Mucosa of rectum (tissue), 2 donors: ENCODE measurements around the gene INPP5E.

ENCODE experiments used
- H3K27ac ChIP-seq, 2 donors: one replicate each; pipeline ENCODE4 v1.7.0; 2013; ENCODE audit warnings: inconsistent platforms in 2 of 2, low read depth in 2 of 2, low read length in 2 of 2
- H3K27me3 ChIP-seq, 2 donors: one replicate each; pipeline ENCODE4 v1.7.0; 2013; ENCODE audit warnings: low read length in 2 of 2; ENCODE audit not compliant: control insufficient read depth in 2 of 2, insufficient read depth in 2 of 2
- H3K36me3 ChIP-seq, 2 donors: one replicate each; pipeline ENCODE4 v1.7.0; 2013; ENCODE audit warnings: low read length in 2 of 2; ENCODE audit not compliant: control insufficient read depth in 2 of 2, insufficient read depth in 2 of 2
- H3K4me1 ChIP-seq, 2 donors: one replicate each; pipeline ENCODE4 v1.7.0; 2013; ENCODE audit warnings: low read length in 2 of 2, mild to moderate bottlenecking in 1 of 2; ENCODE audit not compliant: control insufficient read depth in 2 of 2, insufficient read depth in 2 of 2
- H3K4me3 ChIP-seq, 2 donors: one replicate each; pipeline ENCODE4 v1.7.0; 2013; ENCODE audit warnings: low read length in 2 of 2
- H3K9ac ChIP-seq, 2 donors: one replicate each; pipeline ENCODE4 v1.7.0; 2013; ENCODE audit warnings: low read length in 2 of 2, low read depth in 1 of 2, mild to moderate bottlenecking in 1 of 2
- H3K9me3 ChIP-seq, 2 donors: one replicate each; pipeline ENCODE4 v1.7.0; 2013; ENCODE audit warnings: low read length in 2 of 2; ENCODE audit not compliant: control insufficient read depth in 2 of 2
- donor health status: healthy.
- donor health status: Normal muscosa, but diverticular disease.

Gene INPP5E

GRCh38 chr9:136482793-136483588 lies 43.3 kb upstream of the INPP5E start, which contains the start of gene SEC16A:
TSS of gene SEC16A (minus strand) at chr9:136483040. CDS start at chr9:136477615, 5,425 bp downstream.
- H3K9me3 ChIP-seq: no peaks in the 10 kb centered on the region
- no peaks in the 10 kb centered on the region for H3K27me3 ChIP-seq
- peaks cover 21 to 22% of the 10 kb centered on the region in 2 donors for H3K4me1 ChIP-seq
- H3K9ac ChIP-seq: peak within 1 kb of the TSS; percentile 96 to 97
- H3K36me3 ChIP-seq: peaks cover 0 to 7% of the 10 kb centered on the region in 2 donors
- H3K27ac ChIP-seq: peak within 1 kb of the TSS; percentile 100
- peak within 1 kb of the TSS; percentile 88 to 96 for H3K4me3 ChIP-seq

- peak overlapping the region; percentile 98 to 100 for H3K27ac ChIP-seq
- peak overlapping the region; percentile 96 to 97 for H3K9ac ChIP-seq
- peak overlapping the region; percentile 88 to 96 for H3K4me3 ChIP-seq
- peaks cover 7 to 13% of the 10 kb centered on the region in 2 donors for H3K36me3 ChIP-seq
- peaks cover 21 to 22% of the 10 kb centered on the region in 2 donors for H3K4me1 ChIP-seq
- H3K9me3 ChIP-seq: no peaks in the 10 kb centered on the region
- H3K27me3 ChIP-seq: no peaks in the 10 kb centered on the region
Measured at GRCh38 chr9:136482046-136482792, 42.6 kb upstream of the INPP5E start.

GRCh38 chr9:136481558-136481957 lies 41.9 kb upstream of the INPP5E start:
- Histone ChIP-seq H3K27me3 (no peaks in the 10 kb centered on the region), H3K4me3 (peak overlapping the region; percentile 88 to 96), H3K4me1 (peaks cover 21 to 22% of the 10 kb centered on the region in 2 donors), H3K9me3 (no peaks in the 10 kb centered on the region), H3K27ac (peak overlapping the region in 1 of 2 donors; percentile 100), H3K9ac (peak overlapping the region; percentile 96 to 97), H3K36me3 (peaks cover 14 to 20% of the 10 kb centered on the region in 2 donors)

GRCh38 chr9:136476369-136477150 lies 36.9 kb upstream of the INPP5E start:
- H3K27me3 ChIP-seq: no peaks in the 10 kb centered on the region
- H3K27ac ChIP-seq: no peak overlapping the region
- no peaks in the 10 kb centered on the region for H3K9me3 ChIP-seq
- peaks cover 48 to 67% of the 10 kb centered on the region in 2 donors for H3K36me3 ChIP-seq
- H3K4me3 ChIP-seq: no peak overlapping the region
- H3K9ac ChIP-seq: no peak overlapping the region
- H3K4me1 ChIP-seq: peaks cover 3% of the 10 kb centered on the region in 2 donors

- no peak overlapping the region for H3K4me3 ChIP-seq
- peaks cover 62 to 80% of the 10 kb centered on the region in 2 donors for H3K36me3 ChIP-seq
- H3K27ac ChIP-seq: no peak overlapping the region
- H3K27me3 ChIP-seq: no peaks in the 10 kb centered on the region
- no peak overlapping the region for H3K9ac ChIP-seq
- H3K4me1 ChIP-seq: no peaks in the 10 kb centered on the region
- no peaks in the 10 kb centered on the region for H3K9me3 ChIP-seq
Measured at GRCh38 chr9:136474974-136475865, 35.6 kb upstream of the INPP5E start.

GRCh38 chr9:136474021-136474640 lies 34.5 kb upstream of the INPP5E start:
- no peak overlapping the region for H3K4me3 ChIP-seq
- peaks cover 68 to 85% of the 10 kb centered on the region in 2 donors for H3K36me3 ChIP-seq
- no peaks in the 10 kb centered on the region for H3K4me1 ChIP-seq
- no peak overlapping the region for H3K27ac ChIP-seq
- no peaks in the 10 kb centered on the region for H3K27me3 ChIP-seq
- H3K9me3 ChIP-seq: no peaks in the 10 kb centered on the region
- no peak overlapping the region for H3K9ac ChIP-seq

- no peaks in the 10 kb centered on the region for H3K27me3 ChIP-seq
- H3K9ac ChIP-seq: no peak overlapping the region
- H3K4me1 ChIP-seq: no peaks in the 10 kb centered on the region
- no peak overlapping the region for H3K4me3 ChIP-seq
- H3K27ac ChIP-seq: no peak overlapping the region
- no peaks in the 10 kb centered on the region for H3K9me3 ChIP-seq
- peaks cover 76 to 92% of the 10 kb centered on the region in 2 donors for H3K36me3 ChIP-seq
Measured at GRCh38 chr9:136473354-136473721, 33.7 kb upstream of the INPP5E start.

GRCh38 chr9:136472640-136473353 lies 33.2 kb upstream of the INPP5E start:
- Histone ChIP-seq H3K27ac (no peak overlapping the region), H3K9me3 (no peaks in the 10 kb centered on the region), H3K27me3 (no peaks in the 10 kb centered on the region), H3K4me3 (no peak overlapping the region), H3K9ac (no peak overlapping the region), H3K36me3 (peaks cover 78 to 94% of the 10 kb centered on the region in 2 donors), H3K4me1 (no peaks in the 10 kb centered on the region)
